HUES48 (cell line): ENCODE measurements around the gene GALNT17.

Source experiments
- H3K27ac ChIP-seq: one replicate; pipeline ENCODE4 v1.7.0; 2013; ENCODE audit warnings: low read depth, low read length, inconsistent platforms
- H3K27me3 ChIP-seq: 2 replicates; pipeline ENCODE4 v1.6.1; 2013; ENCODE audit warnings: mild to moderate bottlenecking, low read length; ENCODE audit not compliant: control insufficient read depth, insufficient read depth
- H3K36me3 ChIP-seq: 2 replicates; pipeline ENCODE4 v1.6.1; 2013; ENCODE audit warnings: low read length; ENCODE audit not compliant: control insufficient read depth, insufficient read depth
- H3K4me1 ChIP-seq: 2 replicates; pipeline ENCODE4 v1.6.1; 2013; ENCODE audit warnings: mild to moderate bottlenecking, low read length; ENCODE audit not compliant: control insufficient read depth, insufficient read depth
- H3K4me3 ChIP-seq: 2 replicates; pipeline ENCODE4 v1.5.1; 2013; ENCODE audit warnings: mild to moderate bottlenecking, low read depth, low read length
- H3K9ac ChIP-seq: 2 replicates; pipeline ENCODE4 v1.6.1; 2013; ENCODE audit warnings: mild to moderate bottlenecking, low read depth, low read length, moderate library complexity
- H3K9me3 ChIP-seq: 2 replicates; pipeline ENCODE4 v1.6.1; 2013; ENCODE audit warnings: low read length; ENCODE audit not compliant: control insufficient read depth, insufficient read depth

Gene GALNT17

DNA sequence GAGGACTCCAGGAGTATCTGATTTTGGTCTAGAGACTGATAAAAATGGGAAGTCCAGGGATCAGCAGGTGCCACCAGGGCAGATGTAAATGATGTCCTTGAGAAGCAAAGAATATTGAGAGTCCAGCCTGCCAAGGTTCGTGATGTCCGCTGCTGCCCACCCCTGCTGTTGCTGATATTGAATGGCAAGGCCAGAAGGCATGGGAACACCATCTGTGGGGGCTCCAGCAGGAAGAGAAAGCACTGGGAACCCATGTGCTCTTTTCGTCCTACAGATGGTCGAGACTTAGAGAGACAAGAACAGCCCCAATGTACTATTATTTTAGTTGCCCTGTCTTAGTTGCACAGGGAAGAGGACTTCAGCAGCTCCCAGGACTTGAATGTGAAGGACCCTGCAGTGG, 363.9 kb downstream of the GALNT17 start:
- H3K9me3 ChIP-seq: no peaks in the 10 kb centered on the region
- peaks cover 8% of the 10 kb centered on the region; the same call in 1 of the 2 replicates for H3K4me1 ChIP-seq
- no peak overlapping the region for H3K9ac ChIP-seq
- no peaks in the 10 kb centered on the region for H3K27me3 ChIP-seq
- H3K36me3 ChIP-seq: no peaks in the 10 kb centered on the region; the same call in 1 of the 2 replicates
- H3K4me3 ChIP-seq: no peak overlapping the region
- no peak overlapping the region for H3K27ac ChIP-seq

DNA sequence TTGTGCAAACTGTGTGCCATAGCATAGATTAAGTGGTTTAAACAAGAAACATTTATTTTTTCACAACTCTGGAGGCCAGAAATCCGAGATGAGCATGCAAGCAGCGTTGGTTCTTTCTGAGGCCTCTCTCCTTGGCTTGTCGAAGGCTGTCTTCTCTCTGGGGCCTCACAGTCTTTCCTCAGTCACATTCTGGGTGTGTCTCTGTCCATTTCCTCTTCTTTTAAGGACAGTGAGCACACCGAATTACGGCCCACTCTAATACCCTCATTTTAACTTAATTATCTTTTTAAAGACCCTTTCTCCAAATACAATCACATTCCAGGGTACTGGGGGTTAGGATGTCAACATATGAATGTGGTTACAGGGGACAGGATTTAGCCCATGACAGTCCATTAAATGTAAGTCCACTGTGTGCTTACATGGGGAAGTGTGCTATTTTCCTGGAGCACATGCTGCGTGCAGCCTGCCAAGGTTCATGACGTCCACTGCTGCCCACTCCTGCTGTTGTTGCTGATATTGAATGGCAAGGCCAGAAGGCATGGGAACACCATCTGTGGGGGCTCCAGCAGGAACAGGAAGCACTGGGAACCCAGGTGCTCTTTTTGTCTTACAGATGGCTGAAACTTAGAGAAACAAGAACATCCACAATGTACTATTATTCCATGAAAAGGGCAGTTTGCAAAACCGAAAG, 365.5 kb downstream of the GALNT17 start:
- peaks cover 3% of the 10 kb centered on the region; the same call in 1 of the 2 replicates for H3K36me3 ChIP-seq
- no peaks in the 10 kb centered on the region for H3K9me3 ChIP-seq
- no peak overlapping the region for H3K4me3 ChIP-seq
- H3K27ac ChIP-seq: no peak overlapping the region
- no peak overlapping the region for H3K9ac ChIP-seq
- H3K27me3 ChIP-seq: no peaks in the 10 kb centered on the region
- H3K4me1 ChIP-seq: peaks cover 8% of the 10 kb centered on the region; the same call in 1 of the 2 replicates

GRCh38 chr7:71498381-71498780, 366.4 kb downstream of the GALNT17 start:
- Histone ChIP-seq H3K27me3 (no peaks in the 10 kb centered on the region), H3K4me3 (no peak overlapping the region), H3K4me1 (peaks cover 8% of the 10 kb centered on the region; the same call in 1 of the 2 replicates), H3K9ac (no peak overlapping the region), H3K36me3 (peaks cover 3% of the 10 kb centered on the region; the same call in 1 of the 2 replicates), H3K9me3 (no peaks in the 10 kb centered on the region), H3K27ac (no peak overlapping the region)

- Histone ChIP-seq H3K27ac (no peak overlapping the region), H3K36me3 (0 out of 2 replicates have a peak, but pooled peaks cover 3% of the 10 kb centered on the region), H3K4me3 (no peak overlapping the region), H3K4me1 (0 out of 2 replicates have a peak, but pooled peaks cover 14% of the 10 kb centered on the region), H3K27me3 (no peaks in the 10 kb centered on the region), H3K9ac (no peak overlapping the region), H3K9me3 (no peaks in the 10 kb centered on the region)
Measured at GRCh38 chr7:71504697-71505441, 372.9 kb downstream of the GALNT17 start.

DNA sequence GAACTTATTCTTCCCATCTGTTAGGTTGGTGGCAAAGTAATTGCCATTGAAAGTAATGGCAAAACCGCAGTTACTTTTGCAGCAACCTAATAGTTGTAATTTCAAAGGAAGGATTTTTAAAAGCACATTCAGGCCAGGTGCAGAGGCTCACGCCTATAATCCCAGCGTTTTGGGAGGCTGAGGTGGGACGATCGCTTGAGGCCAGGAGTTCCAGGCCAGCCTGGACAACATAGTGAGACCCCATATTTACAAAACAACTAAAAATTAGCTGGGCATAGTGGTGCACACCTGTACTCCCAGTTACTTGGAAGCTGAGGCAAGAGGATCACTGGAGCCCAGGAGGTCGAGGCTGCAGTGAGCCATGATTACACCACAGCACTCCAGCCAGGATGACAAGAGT, 374.9 kb downstream of the GALNT17 start:
- no peaks in the 10 kb centered on the region for H3K9me3 ChIP-seq
- H3K27ac ChIP-seq: no peak overlapping the region
- H3K9ac ChIP-seq: no peak overlapping the region
- H3K27me3 ChIP-seq: no peaks in the 10 kb centered on the region
- 0 out of 2 replicates have a peak, but pooled peaks cover 14% of the 10 kb centered on the region for H3K4me1 ChIP-seq
- H3K4me3 ChIP-seq: no peak overlapping the region
- H3K36me3 ChIP-seq: 0 out of 2 replicates have a peak, but pooled peaks cover 3% of the 10 kb centered on the region

DNA sequence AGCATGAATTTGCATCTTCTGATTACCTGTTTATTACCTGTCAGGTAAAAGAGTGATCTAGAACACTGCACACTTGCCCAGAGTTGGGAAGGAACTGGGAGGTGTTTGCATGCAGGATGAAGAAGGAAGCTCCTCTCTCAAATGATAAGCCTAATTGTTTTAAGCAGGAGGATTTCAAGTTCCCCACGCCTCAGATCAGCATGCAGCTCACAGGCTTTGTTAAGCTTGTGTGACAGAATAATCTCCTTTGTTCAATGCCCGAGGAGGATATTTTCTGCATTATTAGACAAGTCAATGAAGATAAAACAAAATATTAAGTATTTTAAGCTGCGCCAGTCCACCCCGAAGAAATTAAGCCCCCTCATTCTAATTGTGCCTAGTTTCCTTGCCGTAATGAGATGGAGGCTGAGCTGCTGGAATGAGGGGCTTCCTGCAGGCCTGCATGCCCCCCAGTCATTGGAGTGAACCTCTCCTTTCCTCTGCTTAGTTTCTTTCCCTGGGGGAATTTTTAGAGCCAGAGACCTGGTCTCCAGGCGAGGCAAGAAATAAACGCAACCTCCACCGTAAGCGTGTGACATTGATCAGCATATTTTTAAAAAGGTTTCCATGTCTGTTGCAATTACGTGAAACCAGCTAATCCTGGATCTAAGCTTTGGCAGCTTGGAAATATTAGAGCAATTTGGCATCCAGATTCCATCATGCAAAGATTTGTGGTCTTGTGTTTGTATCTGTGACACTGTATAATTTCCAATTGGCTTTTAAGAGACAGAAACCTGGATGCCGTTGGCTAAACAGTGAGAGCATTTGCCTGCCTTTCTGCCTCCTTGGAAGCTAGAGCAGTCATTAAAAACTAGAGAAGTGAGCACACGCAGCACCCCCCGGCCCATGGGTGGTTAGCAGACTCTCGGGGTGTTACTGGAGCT, 376.0 kb downstream of the GALNT17 start:
- no peaks in the 10 kb centered on the region for H3K27me3 ChIP-seq
- H3K9me3 ChIP-seq: no peaks in the 10 kb centered on the region
- H3K27ac ChIP-seq: peak overlapping the region; percentile 34
- no peaks in the 10 kb centered on the region; the same call in 1 of the 2 replicates for H3K36me3 ChIP-seq
- no peak overlapping the region for H3K4me3 ChIP-seq
- H3K4me1 ChIP-seq: 0 out of 2 replicates have a peak, but pooled peaks cover 14% of the 10 kb centered on the region
- H3K9ac ChIP-seq: no peak overlapping the region

DNA sequence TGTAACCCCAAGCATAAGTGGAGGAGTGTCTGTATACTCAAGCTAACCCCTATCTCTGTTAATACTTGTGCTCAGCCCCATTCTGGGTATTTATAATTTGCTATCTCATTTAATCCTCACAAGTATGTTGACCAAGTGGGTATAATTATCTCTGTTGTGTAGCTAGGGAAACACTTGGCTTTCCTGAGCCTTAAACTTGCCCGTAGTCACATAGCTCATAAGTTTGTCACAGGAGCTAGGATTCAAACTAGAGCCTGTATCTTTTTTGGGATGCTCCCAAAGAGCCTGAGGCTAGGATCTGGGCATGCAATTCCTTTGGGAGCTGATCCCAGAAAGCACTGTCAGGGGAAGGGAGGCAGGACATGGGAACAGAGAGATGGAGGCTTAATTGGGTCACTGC, 377.4 kb downstream of the GALNT17 start:
- H3K36me3 ChIP-seq: no peaks in the 10 kb centered on the region; the same call in 1 of the 2 replicates
- no peak overlapping the region for H3K27ac ChIP-seq
- no peak overlapping the region for H3K4me3 ChIP-seq
- 0 out of 2 replicates have a peak, but pooled peaks cover 13% of the 10 kb centered on the region for H3K4me1 ChIP-seq
- no peaks in the 10 kb centered on the region for H3K27me3 ChIP-seq
- H3K9ac ChIP-seq: no peak overlapping the region
- peaks cover 2% of the 10 kb centered on the region; the same call in 1 of the 2 replicates for H3K9me3 ChIP-seq

- H3K27me3 ChIP-seq: no peaks in the 10 kb centered on the region
- H3K9me3 ChIP-seq: peaks cover 15% of the 10 kb centered on the region
- H3K9ac ChIP-seq: no peak overlapping the region
Measured at GRCh38 chr7:71511361-71511807, 379.4 kb downstream of the GALNT17 start.

DNA sequence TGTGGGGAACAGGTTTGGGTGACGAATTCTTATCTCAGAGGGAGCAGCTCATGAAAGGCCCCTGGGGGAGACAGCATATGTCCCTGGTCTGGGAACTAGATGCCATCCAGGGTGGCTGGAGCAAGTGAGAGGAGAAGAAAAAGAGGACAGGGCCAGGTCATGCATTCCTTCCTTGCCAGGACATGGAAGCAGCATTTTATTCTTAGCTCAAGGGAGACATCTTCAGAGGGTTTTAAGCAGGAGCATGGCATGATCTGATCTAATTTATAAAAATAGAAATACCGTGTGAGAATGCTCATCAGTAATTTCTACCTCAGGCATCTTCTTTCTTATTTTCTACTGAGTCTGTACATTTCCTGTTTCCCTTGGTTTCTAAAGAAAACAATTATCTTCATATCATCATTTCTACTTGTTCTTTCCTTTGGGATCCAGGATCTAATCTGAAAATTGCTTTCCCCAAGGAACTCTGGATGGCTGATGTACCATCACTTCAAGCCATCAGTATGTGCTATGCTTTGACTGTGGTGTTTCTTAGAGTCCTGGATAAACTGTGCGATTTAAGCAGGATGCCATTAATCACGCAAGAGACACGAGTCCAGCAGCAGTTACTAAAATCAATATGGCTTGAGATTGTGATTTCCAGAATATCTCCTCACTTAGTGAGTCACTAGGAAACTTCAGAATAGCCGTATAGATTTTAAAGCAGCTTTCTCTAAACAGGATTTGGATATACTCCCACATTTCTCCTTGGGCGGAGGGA, 386.2 kb downstream of the GALNT17 start:
- Histone ChIP-seq H3K27me3 (no peaks in the 10 kb centered on the region), H3K9ac (no peak overlapping the region), H3K36me3 (peaks cover 10% of the 10 kb centered on the region), H3K9me3 (peaks cover 27% of the 10 kb centered on the region), H3K4me3 (no peak overlapping the region), H3K4me1 (no peaks in the 10 kb centered on the region), H3K27ac (no peak overlapping the region)

More at GRCh38 chr7:71511361-71511807, 379.4 kb downstream of the GALNT17 start:
- H3K4me1 ChIP-seq: 0 out of 2 replicates have a peak, but pooled peaks cover 11% of the 10 kb centered on the region
- no peak overlapping the region for H3K27ac ChIP-seq
- H3K4me3 ChIP-seq: no peak overlapping the region
- no peaks in the 10 kb centered on the region; the same call in 1 of the 2 replicates for H3K36me3 ChIP-seq

DNA sequence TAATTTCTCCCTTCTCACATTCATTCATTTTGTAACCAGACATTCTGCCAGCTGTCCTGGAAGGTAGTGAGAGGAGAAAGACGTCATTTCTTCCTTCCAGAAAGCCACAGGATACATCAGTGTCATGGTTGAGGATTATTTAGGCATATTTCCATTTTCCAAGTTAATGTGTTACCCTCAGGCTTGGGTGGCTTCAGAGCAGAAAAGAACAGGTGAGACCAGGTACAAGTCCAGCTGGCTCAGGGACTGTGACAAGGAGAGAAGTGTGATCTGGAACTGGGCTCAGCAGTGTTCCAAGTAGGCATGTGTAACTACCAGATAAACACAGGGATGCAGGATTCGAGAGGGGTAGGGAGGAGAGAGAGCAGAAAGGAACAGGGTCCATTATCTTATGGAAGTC, 386.9 kb downstream of the GALNT17 start:
- Histone ChIP-seq H3K27ac (no peak overlapping the region), H3K27me3 (no peaks in the 10 kb centered on the region), H3K9me3 (peaks cover 27% of the 10 kb centered on the region), H3K9ac (no peak overlapping the region), H3K36me3 (peaks cover 10% of the 10 kb centered on the region), H3K4me3 (no peak overlapping the region), H3K4me1 (no peaks in the 10 kb centered on the region)
